Measurements from ENCODE around the gene TNS1. TPM values are rescaled to one million over a fixed set of nuclear protein-coding genes. Genes with fewer than 3 reads are reported as not detected.

TNS1 gene
- total and polyA plus RNA-seq, 10 of the 15 experiments (the other 5 are each of a cell fraction or from before 2014, with no cell fraction given): 0.05 to 0.44 TPM; not detected in 8

- SMC1A ChIA-PET (ENCODE audit: uncharacterized antibody, unreplicated experiment): no interaction called here
- ATAC-seq: no peak
Measured at GRCh38 chr2:217834057-217834620, 168.7 kb downstream of the TNS1 start.

GRCh38 chr2:217833439-217833838 lies 169.4 kb downstream of the TNS1 start:
- Histone ChIP-seq H2AFZ (ENCODE audit: control insufficient read depth, low read depth, low read length) (no peak overlapping the region), H4K20me1 (ENCODE audit: control insufficient read depth, insufficient read depth) (no peaks in the 10 kb centered on the region), H3K9ac (ENCODE audit: control insufficient read depth, insufficient read depth, low read length) (no peak overlapping the region), H3K4me3 (no peak overlapping the region), H3K4me1 (ENCODE audit: control insufficient read depth, insufficient read depth, low read length) (no peaks in the 10 kb centered on the region), H3K4me2 (ENCODE audit: control insufficient read depth, insufficient read depth) (no peak overlapping the region), H3K27ac (ENCODE audit: control insufficient read depth, insufficient read depth) (no peak overlapping the region), H3K79me2 (ENCODE audit: control insufficient read depth, insufficient read depth, low read length) (no peaks in the 10 kb centered on the region), H3K9me3 (replicated peaks; ENCODE audit: control insufficient read depth, insufficient read depth, low read length) (no peaks in the 10 kb centered on the region), H3K27me3 (replicated peaks in 1 of 2; ENCODE audit: control insufficient read depth in 2 of 2, insufficient read depth in 2 of 2, low read length in 1 of 2) (peaks cover 1 to 5% of the 10 kb centered on the region in 2 experiments; a peak in 3 of 4 replicates), H3K36me3 (ENCODE audit: control insufficient read depth in 2 of 2, insufficient read depth in 2 of 2, low read length in 1 of 2) (no peaks in the 10 kb centered on the region)
- RAD21 ChIA-PET (ENCODE audit: unreplicated experiment): no interaction called here
- intact Hi-C loops (cut with micrococcal nuclease; ENCODE audit: unreplicated experiment): no loop called here
- FAIRE-seq (no peak), DNase-seq (ENCODE audit: low read depth, low spot score) (no peak), ATAC-seq (no peak)
- TF ChIP-seq HDAC2 (IDR thresholded peaks at IDR 0.05) (no peak), MYB (IDR thresholded peaks at IDR 0.05; ENCODE audit: borderline replicate concordance, low read depth, low read length) (no peak), BRCA1 (IDR thresholded peaks at IDR 0.05; ENCODE audit: low read depth, low read length) (no peak), ZBTB40 (IDR thresholded peaks at IDR 0.05; ENCODE audit: borderline replicate concordance) (no peak), BMI1 (IDR thresholded peaks at IDR 0.05; ENCODE audit: borderline replicate concordance) (no peak), CHD2 (IDR thresholded peaks at IDR 0.05; ENCODE audit: borderline replicate concordance, low read depth, low read length) (no peak), POLR2AphosphoS5 (IDR thresholded peaks at IDR 0.05; ENCODE audit: low read length) (no peak), ZNF384 (IDR thresholded peaks at IDR 0.05; ENCODE audit: borderline replicate concordance, low read depth, low read length) (no peak), ATF3 (IDR thresholded peaks at IDR 0.05; ENCODE audit: borderline replicate concordance, extremely low read depth, low read depth, low read length) (no peak), POLR2AphosphoS2 (IDR thresholded peaks at IDR 0.05; ENCODE audit: low read depth, low read length) (no peak), TCF12 (IDR thresholded peaks at IDR 0.05; ENCODE audit: low read depth, low read length) (no peak), HCFC1 (IDR thresholded peaks at IDR 0.05; ENCODE audit: low read length) (no peak), SIX5 (IDR thresholded peaks at IDR 0.05; ENCODE audit: low read depth, low read length, severe bottlenecking) (no peak), ZBED1 (IDR thresholded peaks at IDR 0.05; ENCODE audit: borderline replicate concordance) (no peak)
- POLR2A ChIA-PET: no interaction called here
- CTCF ChIA-PET: no interaction called here
- in situ Hi-C loops (cut with MboI): no loop called here
- 20% methylated on average over 8 of the region's 8 CpGs for WGBS (ENCODE audit: insufficient coverage, insufficient replicate concordance, low lambda C conversion rate, missing lambda C conversion rate)
- no TSS peak for BruUV-seq (replicated peaks)
- SMC1A ChIA-PET (ENCODE audit: uncharacterized antibody, unreplicated experiment): no interaction called here

More at GRCh38 chr2:217834057-217834620, 168.7 kb downstream of the TNS1 start:
- H2AFZ ChIP-seq (ENCODE audit: control insufficient read depth, low read depth, low read length): no peak overlapping the region
- no peaks in the 10 kb centered on the region for H3K9me3 ChIP-seq (replicated peaks; ENCODE audit: control insufficient read depth, insufficient read depth, low read length)
- intact Hi-C loops (cut with micrococcal nuclease; ENCODE audit: unreplicated experiment): no loop called here
- H3K36me3 ChIP-seq (ENCODE audit: control insufficient read depth in 2 of 2, insufficient read depth in 2 of 2, low read length in 1 of 2): no peaks in the 10 kb centered on the region
- ChIA-PET RAD21 (ENCODE audit: unreplicated experiment) (no interaction called here), POLR2A (no interaction called here), CTCF (no interaction called here)
- no peaks in the 10 kb centered on the region for H4K20me1 ChIP-seq (ENCODE audit: control insufficient read depth, insufficient read depth)
- no peaks in the 10 kb centered on the region for H3K4me1 ChIP-seq (ENCODE audit: control insufficient read depth, insufficient read depth, low read length)
- in situ Hi-C loops (cut with MboI): no loop called here
- 1% methylated on average over 3 of the region's 3 CpGs for WGBS (ENCODE audit: insufficient coverage, insufficient replicate concordance, low lambda C conversion rate, missing lambda C conversion rate)
- no peak for TF ChIP-seq NFIC (IDR thresholded peaks at IDR 0.05; ENCODE audit: low read depth, low read length)
- DNase-seq (ENCODE audit: low read depth, low spot score) (no peak), FAIRE-seq (no peak)
- no peak overlapping the region for H3K27ac ChIP-seq (ENCODE audit: control insufficient read depth, insufficient read depth)
- H3K79me2 ChIP-seq (ENCODE audit: control insufficient read depth, insufficient read depth, low read length): no peaks in the 10 kb centered on the region
- H3K27me3 ChIP-seq (replicated peaks in 1 of 2; ENCODE audit: control insufficient read depth in 2 of 2, insufficient read depth in 2 of 2, low read length in 1 of 2): peaks cover 2 to 5% of the 10 kb centered on the region in 2 experiments; a peak in 3 of 4 replicates
- H3K4me2 ChIP-seq (ENCODE audit: control insufficient read depth, insufficient read depth): no peak overlapping the region
- BruUV-seq (replicated peaks): no TSS peak
- no peak overlapping the region for H3K9ac ChIP-seq (ENCODE audit: control insufficient read depth, insufficient read depth, low read length)
- no peak overlapping the region for H3K4me3 ChIP-seq
